Transverse colon (tissue), 3 donors: ENCODE data around the gene DKK3.

Experiments used
- CTCF ChIP-seq, 5 experiments: fragments of 200-600 bp in 3 of 5; fragments of 450-650 bp in 2 of 5; sonication (generic) in 3 of 5; IDR thresholded peaks; 1 replicate in 2 of 5; 2 replicates in 3 of 5; pipeline ENCODE4 v1.5.1; 2016 to 2017; ENCODE audit warnings: antibody characterized with exemption in 5 of 5, inconsistent platforms in 3 of 5, mild to moderate bottlenecking in 2 of 5, moderate library complexity in 1 of 5
- EP300 ChIP-seq: sonication (generic); formaldehyde crosslinking; IDR thresholded peaks from one replicate; pipeline ENCODE4 v1.6.1; 2017; ENCODE audit warnings: antibody characterized with exemption, low read depth
- POLR2A ChIP-seq: fragments of 450-650 bp; IDR thresholded peaks from one replicate; pipeline ENCODE4 v1.6.1; 2016; ENCODE audit warnings: antibody characterized with exemption, mild to moderate bottlenecking, moderate library complexity

GRCh38 chr11:11983427-11983826, 25.0 kb downstream of the DKK3 start:
- no peak for TF ChIP-seq CTCF (IDR thresholded peaks at IDR 0.05)
- no peak for TF ChIP-seq EP300
- TF ChIP-seq POLR2A, result no peak
